ENCODE results near the gene GALNT1. TPM values are rescaled to one million over a fixed set of nuclear protein-coding genes. Genes with fewer than 3 reads are reported as not detected.

Gene GALNT1
- total RNA-seq, 4 donors from 2014 or later: 46.2 to 96.5 (median 62.6) TPM

GRCh38 chr18:35633761-35634160 lies 52.2 kb downstream of the GALNT1 start:
- H3K36me3 ChIP-seq: no peaks in the 10 kb centered on the region
- H3K9me3 ChIP-seq: no peaks in the 10 kb centered on the region
- no peak for DNase-seq (ENCODE audit: low spot score in 2 of 2)
- peaks cover 10% of the 10 kb centered on the region for H3K4me1 ChIP-seq
- TF ChIP-seq EP300 (IDR thresholded peaks at IDR 0.05): no peak
- no peak for TF ChIP-seq CTCF (IDR thresholded peaks at IDR 0.05)
- TF ChIP-seq POLR2AphosphoS5 (IDR thresholded peaks at IDR 0.05): no peak
- TF ChIP-seq POLR2A (IDR thresholded peaks at IDR 0.05): no peak
- H3K27me3 ChIP-seq: no peaks in the 10 kb centered on the region
- no peak overlapping the region for H3K4me3 ChIP-seq
- no peak overlapping the region for H3K27ac ChIP-seq

- H3K27ac ChIP-seq: no peak overlapping the region
- no peaks in the 10 kb centered on the region for H3K27me3 ChIP-seq
- 59% methylated on average over 5 of the region's 5 CpGs for WGBS
These were observed 52.8 kb downstream of the GALNT1 start for GRCh38 chr18:35634323-35634722.

GRCh38 chr18:35635170-35635569 lies 53.6 kb downstream of the GALNT1 start:
- TF ChIP-seq POLR2A (IDR thresholded peaks at IDR 0.05) (no peak), EP300 (IDR thresholded peaks at IDR 0.05) (no peak), CTCF (IDR thresholded peaks at IDR 0.05) (no peak), POLR2AphosphoS5 (IDR thresholded peaks at IDR 0.05) (no peak)

More at GRCh38 chr18:35634323-35634722, 52.8 kb downstream of the GALNT1 start:
- no peak for TF ChIP-seq POLR2A (IDR thresholded peaks at IDR 0.05)
- TF ChIP-seq POLR2AphosphoS5 (IDR thresholded peaks at IDR 0.05): no peak
- no peak for TF ChIP-seq CTCF (IDR thresholded peaks at IDR 0.05)
- TF ChIP-seq EP300 (IDR thresholded peaks at IDR 0.05): no peak
- Histone ChIP-seq H3K4me3 (no peak overlapping the region), H3K4me1 (peaks cover 10% of the 10 kb centered on the region), H3K9me3 (no peaks in the 10 kb centered on the region), H3K36me3 (no peaks in the 10 kb centered on the region)
- DNase-seq (ENCODE audit: low spot score in 2 of 2): no peak

GRCh38 chr18:35637227-35637626 lies 55.7 kb downstream of the GALNT1 start:
- no peaks in the 10 kb centered on the region for H3K9me3 ChIP-seq
- no peaks in the 10 kb centered on the region for H3K27me3 ChIP-seq
- no peak overlapping the region for H3K4me3 ChIP-seq
- 94% methylated on average over 5 of the region's 5 CpGs for WGBS
- no peak for TF ChIP-seq EP300 (IDR thresholded peaks at IDR 0.05)
- TF ChIP-seq POLR2AphosphoS5 (IDR thresholded peaks at IDR 0.05): no peak
- H3K4me1 ChIP-seq: peaks cover 10% of the 10 kb centered on the region
- H3K27ac ChIP-seq: no peak overlapping the region
- no peaks in the 10 kb centered on the region for H3K36me3 ChIP-seq
- DNase-seq (ENCODE audit: low spot score in 2 of 2): no peak

More at GRCh38 chr18:35635170-35635569, 53.6 kb downstream of the GALNT1 start:
- Histone ChIP-seq H3K4me3 (no peak overlapping the region), H3K36me3 (no peaks in the 10 kb centered on the region), H3K4me1 (peaks cover 10% of the 10 kb centered on the region), H3K9me3 (no peaks in the 10 kb centered on the region), H3K27me3 (no peaks in the 10 kb centered on the region), H3K27ac (no peak overlapping the region)
- no peak for DNase-seq (ENCODE audit: low spot score in 2 of 2)
- WGBS: 44% methylated on average over 1 of the region's 1 CpG

GRCh38 chr18:35639296-35639695 lies 57.8 kb downstream of the GALNT1 start:
- peaks cover 8% of the 10 kb centered on the region for H3K4me1 ChIP-seq
- H3K27ac ChIP-seq: no peak overlapping the region
- no peak overlapping the region for H3K4me3 ChIP-seq
- no peaks in the 10 kb centered on the region for H3K9me3 ChIP-seq
- TF ChIP-seq EP300 (IDR thresholded peaks at IDR 0.05) (no peak), POLR2A (IDR thresholded peaks at IDR 0.05) (no peak), CTCF (IDR thresholded peaks at IDR 0.05) (no peak), POLR2AphosphoS5 (IDR thresholded peaks at IDR 0.05) (no peak)
- no peaks in the 10 kb centered on the region for H3K36me3 ChIP-seq
- 97% methylated on average over 4 of the region's 4 CpGs for WGBS
- DNase-seq (ENCODE audit: low spot score in 2 of 2): no peak
- no peaks in the 10 kb centered on the region for H3K27me3 ChIP-seq

- WGBS: 93% methylated on average over 4 of the region's 4 CpGs
- DNase-seq (ENCODE audit: low spot score in 2 of 2): no peak
- no peak overlapping the region for H3K27ac ChIP-seq
- TF ChIP-seq EP300 (IDR thresholded peaks at IDR 0.05) (no peak), POLR2A (IDR thresholded peaks at IDR 0.05) (no peak), CTCF (IDR thresholded peaks at IDR 0.05) (no peak), POLR2AphosphoS5 (IDR thresholded peaks at IDR 0.05) (no peak)
- H3K4me3 ChIP-seq: no peak overlapping the region
- H3K9me3 ChIP-seq: no peaks in the 10 kb centered on the region
- no peaks in the 10 kb centered on the region for H3K36me3 ChIP-seq
- no peaks in the 10 kb centered on the region for H3K27me3 ChIP-seq
- no peaks in the 10 kb centered on the region for H3K4me1 ChIP-seq
These were observed 59.9 kb downstream of the GALNT1 start for GRCh38 chr18:35641467-35641866.
